Measurements from ENCODE around the gene SLX1A.
"Not testable (repeated sequence)": the region's sequence is repeated elsewhere in the genome, so short reads cannot be mapped to it uniquely, and the experiment has no call there.

The SLX1A gene
- total RNA-seq = 0 to 0.12 (median 0) reads per million in 18 experiments

DNA sequence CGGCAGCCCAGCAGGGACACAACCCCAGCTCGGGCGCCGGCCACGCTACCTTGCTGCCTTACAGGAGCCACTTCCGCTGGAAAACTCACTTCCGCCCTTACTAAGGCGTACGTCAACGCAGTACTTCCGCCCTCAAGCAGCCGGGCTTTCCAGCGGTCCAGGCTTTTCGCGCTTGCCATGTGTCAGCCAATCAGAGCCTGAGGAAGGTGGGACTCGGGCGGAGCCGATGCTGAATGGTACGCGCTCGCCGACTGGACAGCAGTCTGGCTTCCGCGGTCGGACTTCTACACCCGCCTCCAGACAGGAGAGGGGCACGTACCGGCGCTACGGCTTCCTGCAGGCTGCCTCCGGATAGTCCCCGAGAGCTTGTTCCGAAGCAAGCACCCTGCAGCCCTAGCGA lies at the start of gene SLX1A, which contains the start of gene BOLA2B:
TSS of gene SLX1A (plus strand) at position 261 of the 400 bp plus-strand sequence. CDS start 210 bp downstream, outside the sequence.
TSS of gene BOLA2B (minus strand) at position 52 of the 400 bp plus-strand sequence. CDS start 71 bp downstream, outside the sequence.
- DNase-seq = not testable (repeated sequence)

DNA sequence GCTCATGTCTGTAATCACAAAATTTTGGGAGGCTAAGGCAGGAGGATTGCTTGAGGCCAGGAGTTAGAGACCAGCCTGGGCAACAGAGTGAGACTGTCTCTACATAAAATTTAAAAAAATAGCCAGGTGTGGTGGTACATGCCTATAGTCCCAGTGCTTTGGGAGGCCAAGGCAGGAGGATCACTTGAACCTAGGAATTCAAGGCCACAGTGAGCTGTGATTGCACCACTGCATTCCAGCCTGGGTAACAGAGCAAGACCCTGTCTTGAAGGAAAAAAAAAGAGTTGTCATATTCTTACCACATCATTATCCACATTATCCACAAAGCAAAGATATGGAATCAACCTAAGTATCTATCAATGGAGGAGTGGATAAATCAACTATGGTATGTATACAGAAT lies 49.7 kb upstream of the SLX1A start:
- no peak for DNase-seq

DNA sequence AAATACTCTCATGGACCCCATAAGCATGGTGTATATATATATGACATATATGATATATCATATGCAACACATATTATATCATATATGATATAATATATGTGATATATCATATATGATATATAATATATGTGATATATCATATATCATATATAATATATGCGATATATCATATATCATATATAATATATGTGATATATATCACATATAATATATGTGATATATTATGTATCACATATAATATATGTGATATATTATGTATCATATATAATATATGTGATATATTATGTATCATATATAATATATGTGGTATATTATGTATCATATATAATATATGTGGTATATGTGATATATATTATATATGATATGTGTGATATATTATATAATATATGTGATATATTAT lies 48.8 kb upstream of the SLX1A start:
- DNase-seq = no peak

DNA sequence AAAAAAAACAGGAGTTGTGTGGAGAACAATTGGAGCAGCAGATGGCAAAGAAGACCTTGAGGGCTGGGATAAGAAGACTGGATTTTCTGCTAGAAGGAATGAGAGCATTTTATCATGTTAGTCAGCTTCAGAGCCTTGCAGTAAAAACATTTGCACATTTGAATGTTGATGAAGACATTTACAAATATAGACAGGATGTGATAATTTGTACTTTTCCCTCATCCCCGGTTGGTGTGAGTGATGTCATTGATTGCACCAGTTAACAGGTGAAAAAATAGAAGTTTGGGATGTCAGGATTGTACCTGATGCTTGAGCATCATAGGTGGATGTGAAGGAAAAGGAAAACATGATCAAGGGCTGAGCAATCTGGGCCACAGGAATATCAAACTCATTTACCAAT lies 48.0 kb upstream of the SLX1A start:
- no peak for DNase-seq

DNA sequence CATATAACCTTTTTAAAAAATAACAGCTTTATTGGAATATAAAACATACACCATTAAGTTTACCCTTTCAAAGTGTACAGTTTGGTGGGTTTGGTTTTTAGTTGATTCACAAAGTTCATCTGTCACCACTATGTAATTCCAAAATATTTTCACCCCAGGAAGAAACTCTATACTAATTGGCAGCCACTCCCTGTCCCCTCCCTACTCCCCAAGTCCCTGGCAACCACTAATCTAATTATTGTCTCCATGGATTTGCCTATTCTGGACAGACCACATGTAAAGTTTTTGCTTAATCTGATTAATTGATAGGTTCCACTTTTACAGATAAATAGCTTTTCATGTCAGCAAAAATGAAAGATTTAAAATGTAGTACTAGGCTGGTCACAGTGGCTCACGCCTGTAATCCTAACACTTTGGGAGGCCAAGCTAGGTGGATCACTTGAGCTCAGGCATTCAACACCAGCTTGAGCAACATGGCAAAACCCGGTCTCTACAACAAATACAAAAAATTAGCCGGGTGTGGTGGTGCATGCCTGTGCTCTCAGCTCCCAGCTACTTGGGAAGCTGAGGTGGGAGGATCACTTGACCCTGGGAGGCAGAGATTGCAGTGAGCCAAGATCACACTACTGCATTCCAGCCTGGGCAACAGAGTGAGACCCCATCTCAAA lies 45.7 kb upstream of the SLX1A start:
- no peak for DNase-seq

DNA sequence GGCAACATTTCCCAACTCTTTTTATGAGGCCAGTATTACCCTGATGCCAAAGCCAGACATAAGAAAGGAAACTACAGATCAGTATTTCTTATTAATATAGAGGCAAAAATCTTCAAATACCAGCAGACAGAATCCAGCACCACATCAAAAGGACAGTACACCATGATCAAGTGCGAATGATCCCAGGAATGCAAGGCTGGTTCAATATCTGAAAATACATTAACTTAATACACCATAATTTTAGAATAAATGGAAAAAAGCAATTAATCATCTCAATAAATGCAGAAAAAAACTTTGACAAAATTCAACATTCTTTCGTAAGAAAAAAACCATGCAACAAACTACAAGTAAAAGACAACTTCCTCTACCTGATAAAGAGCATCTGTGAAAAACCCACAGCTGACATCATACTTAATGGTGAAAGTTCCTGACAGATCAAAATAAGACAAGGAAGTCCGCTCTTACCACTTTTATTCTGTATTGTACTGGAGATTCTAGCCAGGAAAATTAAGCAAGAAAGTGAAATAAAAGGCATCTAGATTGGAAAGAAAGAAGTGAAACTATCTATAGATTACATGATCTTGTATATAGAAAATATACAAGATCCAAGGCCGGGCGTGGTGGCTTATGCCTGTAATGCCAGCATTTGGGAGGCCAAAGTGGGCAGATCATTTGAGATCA lies 44.3 kb upstream of the SLX1A start:
- peak; percentile 67 to 90 for DNase-seq

DNA sequence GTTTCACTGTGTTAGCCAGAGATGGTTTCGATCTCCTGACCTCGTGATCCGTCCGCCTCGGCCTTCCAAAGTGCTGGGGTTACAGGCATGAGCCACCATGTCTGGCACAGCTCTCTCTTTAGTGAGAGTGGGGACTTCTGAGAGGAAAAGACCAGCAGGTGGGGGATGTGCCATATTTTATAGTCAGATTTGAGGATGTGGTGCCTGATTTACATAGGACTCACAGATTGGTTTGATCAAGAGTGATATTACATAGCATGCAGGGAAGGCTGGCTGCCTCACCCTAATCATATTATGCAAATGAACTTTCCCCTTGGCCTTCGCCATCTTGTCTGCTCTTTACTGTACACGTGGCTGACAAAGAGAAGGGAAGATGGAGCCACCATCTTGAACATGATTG lies 42.6 kb upstream of the SLX1A start:
- DNase-seq = no peak

DNA sequence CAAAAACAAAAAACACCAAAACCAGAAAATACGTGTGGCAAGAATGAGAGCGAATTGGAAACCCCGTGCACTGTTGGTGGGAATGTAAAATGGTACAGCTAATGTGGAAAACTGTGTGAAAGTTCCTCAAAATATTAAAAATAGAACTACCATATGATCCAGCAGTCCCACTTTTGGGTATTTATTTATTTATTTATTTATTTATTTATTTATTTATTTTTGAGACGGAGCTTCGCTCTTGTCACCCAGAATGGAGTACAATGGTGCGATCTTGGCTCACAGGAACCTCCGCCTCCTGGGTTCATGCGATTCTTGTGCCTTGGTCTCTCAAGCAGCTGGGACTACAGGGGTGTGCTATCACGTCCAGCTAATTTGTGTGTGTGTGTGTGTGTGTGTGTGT lies 41.2 kb upstream of the SLX1A start:
- no peak for DNase-seq

DNA sequence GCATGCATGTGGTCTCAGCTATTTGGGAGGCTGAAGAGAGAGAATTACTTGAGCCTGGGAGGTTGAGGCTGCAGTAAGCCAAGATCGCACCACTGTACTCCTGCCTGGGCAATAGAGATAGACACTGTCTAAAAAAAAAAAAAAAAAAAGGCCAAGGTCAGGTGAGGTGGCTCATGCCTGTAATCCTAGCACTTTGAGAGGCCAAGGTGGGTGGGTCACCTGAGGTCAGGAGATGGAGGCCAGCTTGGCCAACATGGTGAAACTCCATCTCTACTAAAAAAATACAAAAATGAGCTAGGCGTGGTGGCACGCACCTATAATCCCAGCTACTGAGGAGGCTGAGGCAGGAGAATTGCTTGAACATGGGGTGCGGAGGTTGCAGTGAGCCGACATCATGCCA lies 38.5 kb upstream of the SLX1A start:
- no peak for DNase-seq

DNA sequence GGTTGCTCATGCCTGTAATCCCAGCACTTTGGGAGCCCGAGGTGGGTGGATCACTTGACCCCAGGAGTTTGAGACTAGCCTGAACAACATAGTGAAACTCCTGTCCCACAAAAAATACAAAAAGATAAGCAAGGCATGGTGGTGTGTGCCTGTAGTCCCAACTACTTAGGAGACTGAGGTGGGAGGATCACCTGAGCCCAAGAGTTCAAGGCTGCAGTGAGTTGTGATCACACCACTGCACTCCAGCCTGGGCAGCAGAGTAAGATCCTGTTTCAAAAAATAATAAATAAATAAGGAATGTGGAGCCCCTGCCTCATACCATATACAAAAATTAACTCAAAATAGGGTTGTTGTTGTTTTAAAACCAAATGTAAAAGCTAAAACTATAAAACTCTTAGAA lies 36.5 kb upstream of the SLX1A start:
- no peak for DNase-seq

DNA sequence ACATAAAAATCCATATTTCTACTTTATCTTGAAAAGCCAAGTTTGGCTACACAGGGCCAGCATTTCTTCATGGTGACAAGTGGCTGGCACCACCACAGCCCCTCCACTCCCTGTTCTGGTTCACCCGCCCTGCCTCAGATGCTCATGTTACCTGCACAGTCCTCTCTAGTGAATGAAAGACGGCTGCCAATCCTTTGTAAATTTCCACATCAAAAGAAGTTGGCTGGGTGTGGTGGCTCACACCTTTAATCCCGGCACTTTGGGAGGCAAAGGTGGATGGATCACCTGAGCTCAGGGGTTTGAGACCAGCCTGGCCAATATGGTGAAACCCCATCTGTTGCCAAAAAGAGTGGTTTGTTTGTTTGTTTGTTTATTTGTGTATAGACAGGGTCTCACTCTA lies 30.1 kb upstream of the SLX1A start:
- no peak for DNase-seq

DNA sequence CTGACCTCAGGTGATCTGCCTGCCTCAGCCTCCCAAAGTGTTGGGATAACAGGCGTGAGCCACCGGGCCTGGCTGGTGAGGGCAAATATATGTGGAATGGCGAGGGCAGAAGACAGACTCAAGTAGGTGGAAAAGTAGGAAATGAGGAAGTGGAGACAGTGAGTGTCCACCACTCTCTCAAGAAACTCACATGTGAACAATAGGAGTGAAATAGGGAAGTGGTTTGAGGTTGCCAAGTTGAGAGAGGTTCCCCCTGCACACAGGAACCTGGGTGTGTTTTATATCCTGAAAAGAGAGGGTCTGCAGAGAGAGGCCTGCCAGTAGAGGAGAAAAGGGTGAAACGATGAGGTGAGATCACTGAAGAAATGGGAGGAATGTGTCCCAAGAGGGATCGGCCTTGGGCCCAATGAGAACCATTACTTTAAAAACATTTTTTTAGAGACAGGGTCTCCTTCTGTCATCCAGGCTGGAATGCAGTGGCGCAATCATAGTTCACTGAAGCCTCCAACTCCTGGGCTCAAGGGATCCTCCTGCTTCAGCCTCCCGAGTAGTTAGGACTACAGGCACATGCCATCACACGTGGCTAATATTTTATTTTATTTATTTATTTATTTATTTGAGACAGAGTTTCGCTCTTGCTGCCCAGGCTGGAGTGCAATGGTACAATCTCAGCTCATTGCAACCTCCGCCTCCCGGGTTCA lies 27.3 kb upstream of the SLX1A start:
- peak; percentile 82 to 88 for DNase-seq

DNA sequence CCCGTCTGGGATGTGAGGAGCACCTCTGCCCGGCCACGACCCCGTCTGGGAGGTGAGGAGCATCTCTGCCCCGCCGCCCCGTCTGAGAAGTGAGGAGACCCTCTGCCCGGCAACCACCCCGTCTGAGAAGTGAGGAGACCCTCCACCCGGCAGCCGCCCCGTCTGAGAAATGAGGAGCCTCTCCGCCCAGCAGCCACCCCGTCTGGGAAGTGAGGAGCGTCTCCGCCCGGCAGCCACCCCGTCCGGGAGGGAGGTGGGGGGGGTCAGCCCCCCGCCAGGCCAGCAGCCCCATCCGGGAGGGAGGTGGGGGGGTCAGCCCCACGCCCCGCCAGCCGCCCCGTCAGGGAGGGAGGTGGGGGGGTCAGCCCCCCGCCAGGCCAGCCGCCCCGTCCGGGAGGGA lies 24.9 kb upstream of the SLX1A start:
- DNase-seq = not testable (repeated sequence)

DNA sequence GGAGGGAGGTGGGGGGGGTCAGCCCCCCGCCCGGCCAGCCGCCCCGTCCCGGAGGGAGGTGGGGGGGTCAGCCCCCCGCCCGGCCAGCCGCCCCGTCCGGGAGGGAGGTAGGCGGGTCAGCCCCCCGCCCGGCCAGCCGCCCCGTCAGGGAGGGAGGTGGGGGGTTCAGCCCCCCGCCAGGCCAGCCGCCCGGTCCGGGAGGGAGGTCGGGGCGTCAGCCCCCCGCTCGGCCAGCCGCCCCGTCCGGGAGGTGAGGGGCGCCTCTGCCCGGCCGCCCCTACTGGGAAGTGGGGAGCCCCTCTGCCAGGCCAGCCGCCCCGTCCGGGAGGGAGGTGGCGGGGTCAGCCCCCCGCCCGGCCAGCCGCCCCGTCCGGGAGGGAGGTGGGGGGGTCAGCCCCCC lies 24.3 kb upstream of the SLX1A start:
- not testable (repeated sequence) for DNase-seq

DNA sequence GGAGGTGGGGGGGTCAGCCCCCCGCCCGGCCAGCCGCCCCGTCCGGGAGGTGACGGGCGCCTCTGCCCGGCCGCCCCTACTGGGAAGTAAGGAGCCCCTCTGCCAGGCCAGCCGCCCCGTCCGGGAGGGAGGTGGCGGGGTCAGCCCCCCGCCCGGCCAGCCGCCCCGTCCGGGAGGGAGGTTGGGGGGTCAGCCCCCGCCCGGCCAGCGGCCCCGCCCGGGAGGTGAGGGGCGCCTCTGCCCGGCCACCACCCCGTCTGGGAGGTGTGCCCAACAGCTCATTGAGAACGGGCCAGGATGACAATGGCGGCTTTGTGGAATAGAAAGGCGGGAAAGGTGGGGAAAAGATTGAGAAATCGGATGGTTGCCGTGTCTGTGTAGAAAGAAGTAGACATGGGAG lies 23.5 kb upstream of the SLX1A start:
- not testable (repeated sequence) for DNase-seq

DNA sequence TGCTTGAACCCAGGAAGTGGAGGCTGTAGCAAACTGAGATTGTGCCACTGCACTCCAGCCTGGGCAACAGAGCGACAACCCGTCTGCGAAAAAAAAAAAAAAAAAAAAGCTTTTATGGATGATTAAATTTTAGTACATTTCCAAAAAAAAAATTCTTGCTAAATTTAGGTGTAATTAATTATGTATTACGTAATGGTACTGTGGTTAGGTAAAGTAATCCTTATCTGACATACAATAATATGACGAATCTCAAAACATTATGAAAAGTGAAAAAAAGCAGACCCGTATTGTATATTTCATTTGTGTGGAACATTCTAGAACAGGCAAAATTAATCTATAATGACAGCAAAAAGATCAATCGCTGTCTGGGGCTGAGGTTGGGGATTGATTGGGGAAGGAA lies 20.6 kb upstream of the SLX1A start:
- no peak for DNase-seq

DNA sequence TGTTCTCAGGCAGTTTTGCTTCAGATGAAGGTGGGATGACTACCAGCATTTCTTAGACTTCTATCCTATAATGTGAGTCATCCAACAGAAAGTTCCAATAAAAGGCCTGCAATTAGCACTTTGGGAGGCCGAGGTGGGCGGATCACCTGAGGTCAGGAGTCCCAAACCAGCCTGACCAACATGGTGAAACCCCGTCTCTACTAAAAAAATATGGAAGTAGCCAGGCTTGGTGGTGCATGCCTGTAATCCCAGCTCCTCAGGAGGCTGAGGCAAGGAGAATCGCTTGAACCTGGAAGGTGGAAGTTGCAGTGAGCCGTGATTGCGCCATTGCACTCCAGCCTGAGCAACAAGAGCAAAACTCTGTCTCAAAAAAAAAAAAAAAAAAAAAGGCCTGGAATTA lies 16.8 kb upstream of the SLX1A start:
- peak; percentile 35 to 59 for DNase-seq

DNA sequence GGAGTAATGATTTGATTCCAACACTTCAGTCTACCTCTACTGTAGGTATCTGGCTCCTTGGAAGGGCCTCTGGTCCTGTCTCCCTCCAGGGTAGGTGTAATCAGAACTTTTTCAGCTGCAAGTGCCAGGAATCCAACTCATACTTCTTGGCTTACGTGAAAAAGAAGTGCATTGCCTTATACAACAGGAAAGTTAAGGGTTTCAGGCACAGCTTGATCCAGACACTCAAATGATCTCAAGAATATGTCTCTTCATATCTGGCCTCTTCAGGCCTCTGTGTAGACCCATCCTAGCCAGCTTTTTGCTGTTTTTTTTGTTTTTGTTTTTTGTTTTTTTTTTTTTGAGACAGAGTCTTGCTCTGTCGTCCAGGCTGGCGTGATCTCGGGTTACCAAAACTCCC lies 14.5 kb upstream of the SLX1A start:
- DNase-seq = no peak

DNA sequence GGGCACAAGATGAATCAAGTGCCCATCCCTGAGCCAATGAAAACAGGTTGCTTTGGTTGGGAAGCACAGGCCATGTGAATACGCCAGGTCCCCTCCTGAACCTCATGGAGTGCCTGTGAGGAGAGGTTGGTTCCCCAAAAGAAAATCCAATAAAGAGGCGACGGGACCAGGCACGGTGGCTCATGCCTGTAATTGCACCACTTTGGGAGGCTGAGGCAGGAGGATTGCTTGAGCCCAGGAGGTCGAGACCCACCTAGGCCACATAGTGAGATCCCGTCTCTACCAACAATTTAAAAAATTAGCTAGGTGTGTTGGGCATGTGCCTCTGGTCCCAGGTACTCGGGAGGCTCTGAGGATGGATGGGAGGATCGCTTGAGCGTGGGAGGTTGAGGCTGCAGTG lies 13.7 kb upstream of the SLX1A start:
- no peak for DNase-seq

DNA sequence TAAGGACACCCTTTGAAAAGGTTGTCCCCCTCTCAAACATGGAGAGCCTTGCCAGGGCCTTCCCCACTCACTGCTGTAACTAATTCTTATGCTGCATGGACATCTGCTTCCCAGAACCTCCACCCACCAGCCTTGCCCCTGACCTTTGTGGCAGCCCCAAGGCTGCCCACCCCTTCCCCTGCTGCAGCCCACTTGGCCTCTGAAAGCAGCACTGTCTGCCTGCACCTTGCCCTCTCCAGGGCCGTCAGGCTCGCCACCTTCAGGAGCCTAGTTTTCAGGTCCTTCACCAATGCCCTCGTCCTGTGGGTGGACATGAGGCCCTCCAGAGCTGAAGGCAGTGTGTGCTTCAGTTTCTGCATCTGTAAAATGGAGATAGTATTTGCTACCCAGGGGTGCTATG lies 12.9 kb upstream of the SLX1A start:
- peak in 1 of 2 donors; percentile 26 for DNase-seq

DNA sequence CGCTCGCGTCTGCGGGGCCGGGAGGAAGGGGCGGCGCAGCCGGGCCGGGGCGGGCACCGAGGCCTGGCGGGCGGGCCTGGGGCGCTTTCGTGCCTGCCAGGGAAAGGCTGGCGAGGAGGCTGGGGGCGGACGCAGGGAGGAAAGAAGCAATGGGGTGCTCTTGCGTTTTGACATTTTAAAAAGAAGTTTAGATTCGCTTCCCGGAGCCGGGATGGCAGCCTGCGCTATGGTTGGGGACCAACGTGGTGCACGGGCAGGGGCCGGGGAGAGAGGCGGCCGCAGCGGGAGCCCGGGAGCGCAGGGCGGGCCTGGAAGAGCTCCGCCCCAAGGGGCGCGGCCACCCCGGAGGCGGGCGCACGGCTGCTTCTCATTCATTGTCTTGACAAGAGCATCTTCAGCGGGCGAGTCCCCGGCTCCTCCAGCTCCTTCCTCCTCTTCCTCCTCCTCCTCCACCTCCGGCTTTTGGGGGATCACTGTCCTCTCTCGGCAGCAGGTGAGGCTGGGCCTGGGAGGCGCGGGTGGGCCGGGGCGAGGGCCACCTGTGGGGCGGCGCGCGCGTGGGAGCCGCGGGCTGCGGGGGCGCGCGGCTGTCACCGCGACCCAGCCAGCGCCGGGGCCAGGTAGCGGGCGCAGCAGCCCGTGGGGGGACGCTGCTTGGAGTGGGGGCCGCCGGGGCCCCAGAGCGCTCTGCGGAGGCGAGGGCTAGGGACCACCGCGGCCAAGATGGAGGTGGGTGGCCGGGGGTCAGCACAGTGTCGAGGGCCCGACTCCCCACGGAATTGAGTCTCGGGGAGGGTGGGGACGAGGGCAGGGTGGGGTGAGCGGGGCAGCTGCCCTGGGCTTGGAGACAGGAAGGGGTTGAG lies 10.2 kb upstream of the SLX1A start, which contains the start of gene CORO1A:
TSS of gene CORO1A (plus strand) at position 370 of the 863 bp plus-strand sequence. CDS start 1,608 bp downstream, outside the sequence.
- DNase-seq = peak; percentile 73 to 81

DNA sequence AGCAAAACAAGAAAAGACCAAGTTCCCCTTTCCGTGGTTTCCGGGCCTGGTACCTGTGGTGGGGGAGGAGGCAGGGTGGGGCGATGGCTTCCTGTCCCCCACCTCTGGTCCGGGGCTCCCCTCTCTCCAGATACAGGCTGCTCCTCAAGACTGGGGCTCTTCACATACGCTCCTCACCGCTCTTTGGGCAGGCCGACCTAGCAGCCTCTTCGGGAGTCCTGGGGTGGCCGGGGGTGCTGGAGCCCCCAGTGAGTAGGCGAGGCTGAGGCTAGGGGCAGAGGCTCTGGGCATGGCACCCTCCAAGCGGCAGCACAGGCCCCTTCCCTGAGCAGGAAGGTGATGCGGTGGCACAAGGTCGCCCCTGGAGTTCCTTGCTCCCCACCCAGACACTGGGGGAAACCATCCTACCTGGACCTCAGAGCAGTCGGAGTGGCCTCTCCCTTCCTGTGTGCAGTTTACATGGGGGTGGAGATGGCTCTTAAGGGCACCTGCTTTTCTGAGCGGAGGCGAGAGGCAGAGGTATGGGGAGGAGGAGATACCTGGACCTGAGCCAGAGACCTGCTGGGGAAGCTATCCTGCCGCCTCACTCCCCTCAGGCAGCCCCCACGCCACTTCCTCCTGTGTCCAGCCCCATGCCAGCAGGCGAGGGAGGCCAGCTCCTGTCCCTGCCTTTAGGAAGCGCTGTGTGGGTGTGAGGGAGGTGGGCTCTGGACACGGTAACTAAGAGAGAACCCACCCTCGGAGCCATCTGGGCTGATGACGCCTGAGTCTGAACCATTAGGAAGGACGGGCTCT lies 9.4 kb upstream of the SLX1A start:
- peak; percentile 43 to 49 for DNase-seq

All from inflammatory macrophage (primary cell).